Stimulated activated CD4-positive, alpha-beta T cell treated with anti-CD3 and anti-CD28 coated beads, Interleukin-12 subunit alpha, Interleukin-12 subunit beta, amount 100 ng/mL, for 4 hours (primary cell): ENCODE data around the gene WWOX.

Experiments
- DNase-seq: peaks from one replicate; pipeline ENCODE4 v3.0.0-alpha.2; 2020

The WWOX gene

DNA sequence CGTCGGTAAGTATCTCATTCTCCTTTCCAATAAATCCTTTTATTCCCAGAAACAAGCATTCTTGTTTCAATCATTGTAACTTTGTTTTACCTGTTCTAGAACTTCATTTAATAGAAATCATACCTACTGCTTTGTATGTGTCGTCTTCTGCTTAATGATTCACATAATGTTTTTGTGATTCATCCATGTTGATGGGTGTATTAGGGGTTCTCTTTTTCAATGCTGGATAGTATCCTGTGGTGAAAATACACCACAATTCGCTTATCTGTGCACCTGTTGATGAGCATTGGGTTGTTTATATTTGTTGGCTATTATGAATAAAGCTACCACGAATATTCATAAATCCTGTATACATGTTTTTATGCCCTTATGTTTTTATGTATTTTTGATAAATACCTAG lies 797.8 kb downstream of the WWOX start:
- no peak for DNase-seq

- DNase-seq: no peak
Measured at GRCh38 chr16:78900044-78900811, 800.8 kb downstream of the WWOX start.

DNA sequence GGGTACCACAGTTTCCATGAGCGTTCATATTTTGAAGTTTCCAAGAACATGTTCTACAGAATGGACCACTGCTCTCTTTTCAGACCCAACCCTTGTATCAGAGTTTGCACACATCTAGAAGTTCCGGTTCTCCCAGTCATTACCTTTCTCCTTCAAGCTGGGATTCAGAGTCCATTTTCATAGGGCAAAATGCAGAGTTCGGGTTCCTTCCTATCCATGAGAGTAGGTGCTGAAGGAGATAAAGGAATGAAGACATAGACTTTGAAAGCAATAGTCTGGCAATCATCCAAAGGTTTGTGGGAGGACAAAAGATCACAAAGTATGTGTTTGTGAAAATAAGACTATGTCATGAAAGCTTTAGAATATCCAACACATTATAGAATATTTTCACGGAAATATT lies 801.5 kb downstream of the WWOX start:
- no peak for DNase-seq

DNA sequence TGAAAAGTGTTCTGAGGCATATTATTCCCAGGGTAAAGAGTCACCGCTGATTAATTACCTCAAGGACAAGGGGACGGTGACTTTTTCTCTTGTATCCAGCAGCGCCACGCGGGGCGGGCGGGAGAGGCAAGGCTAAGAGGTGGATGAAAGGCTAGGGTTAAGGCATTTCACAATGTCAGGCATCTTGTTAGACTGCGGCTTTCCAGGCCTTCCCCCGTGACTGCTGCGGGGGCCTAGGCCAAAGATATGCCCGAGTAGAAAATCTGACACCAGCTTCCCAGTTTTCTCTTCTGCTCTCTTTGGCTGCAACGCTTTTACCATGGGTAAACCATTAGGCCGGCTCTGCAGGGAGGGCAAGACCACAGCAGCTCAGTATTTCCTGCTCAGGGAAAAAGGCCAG lies 802.9 kb downstream of the WWOX start:
- DNase-seq: no peak

- no peak for DNase-seq
Measured at GRCh38 chr16:78903237-78903636, 803.8 kb downstream of the WWOX start.

- DNase-seq: no peak
Measured at GRCh38 chr16:78903843-78904242, 804.4 kb downstream of the WWOX start.

DNA sequence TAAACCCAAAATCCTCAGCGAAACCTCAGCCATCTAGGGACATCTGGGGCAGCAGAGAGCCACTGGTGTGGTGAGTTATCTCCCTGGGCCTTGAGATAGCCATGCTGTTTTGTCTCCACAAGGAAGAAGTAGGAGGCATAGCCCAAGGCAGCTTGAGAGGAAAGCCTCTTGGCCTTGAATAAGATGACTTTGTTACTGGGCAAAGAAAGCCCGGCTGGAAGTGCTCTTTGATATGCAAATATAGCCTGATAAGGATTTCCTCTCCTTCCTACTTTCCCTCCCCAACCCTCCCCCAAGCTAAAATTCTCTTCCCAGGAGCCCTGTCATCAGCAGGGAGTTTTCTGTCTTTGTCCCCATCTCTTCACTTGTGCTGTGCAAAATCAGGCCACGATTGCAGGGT lies 806.7 kb downstream of the WWOX start:
- DNase-seq: no peak

- DNase-seq: no peak
Measured at GRCh38 chr16:78909226-78909625, 809.8 kb downstream of the WWOX start.

- DNase-seq: no peak
Measured at GRCh38 chr16:78915811-78916345, 816.4 kb downstream of the WWOX start.

DNA sequence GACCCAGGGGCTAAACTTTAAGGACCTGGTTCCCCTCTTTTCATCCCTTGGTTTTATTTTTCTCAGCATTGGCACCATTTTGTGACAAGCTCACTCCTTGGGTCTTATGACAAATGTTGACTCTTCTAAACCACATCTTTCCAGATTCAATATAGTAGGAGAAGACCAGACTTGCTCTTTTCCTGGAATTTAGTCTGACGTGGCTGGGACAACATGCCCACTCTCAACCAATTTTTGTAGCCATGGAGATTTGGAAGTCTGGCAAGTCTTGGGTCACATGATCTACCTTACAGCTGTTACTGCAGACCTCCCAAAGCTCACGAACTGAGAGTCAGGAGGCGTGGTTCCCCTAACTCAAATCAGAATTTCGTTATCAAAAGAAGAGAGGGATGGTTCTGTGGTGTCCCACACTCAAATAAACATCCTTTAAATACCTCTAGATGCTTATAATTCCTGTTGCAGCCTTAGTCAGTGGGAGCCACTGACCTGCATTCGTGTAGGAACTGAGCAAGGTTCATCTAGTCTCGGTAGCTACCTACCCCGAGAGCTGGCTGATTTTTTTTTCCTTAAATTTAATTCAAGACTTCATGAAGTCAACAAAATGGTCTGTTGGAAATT lies 817.6 kb downstream of the WWOX start:
- no peak for DNase-seq

- DNase-seq: no peak
Measured at GRCh38 chr16:78918805-78919305, 819.4 kb downstream of the WWOX start.

GRCh38 chr16:78919852-78920251 lies 820.4 kb downstream of the WWOX start:
- DNase-seq: no peak

- DNase-seq: no peak
Measured at GRCh38 chr16:78920621-78921020, 821.2 kb downstream of the WWOX start.

GRCh38 chr16:78925083-78925767 lies 825.8 kb downstream of the WWOX start:
- DNase-seq: peak; percentile 28

DNA sequence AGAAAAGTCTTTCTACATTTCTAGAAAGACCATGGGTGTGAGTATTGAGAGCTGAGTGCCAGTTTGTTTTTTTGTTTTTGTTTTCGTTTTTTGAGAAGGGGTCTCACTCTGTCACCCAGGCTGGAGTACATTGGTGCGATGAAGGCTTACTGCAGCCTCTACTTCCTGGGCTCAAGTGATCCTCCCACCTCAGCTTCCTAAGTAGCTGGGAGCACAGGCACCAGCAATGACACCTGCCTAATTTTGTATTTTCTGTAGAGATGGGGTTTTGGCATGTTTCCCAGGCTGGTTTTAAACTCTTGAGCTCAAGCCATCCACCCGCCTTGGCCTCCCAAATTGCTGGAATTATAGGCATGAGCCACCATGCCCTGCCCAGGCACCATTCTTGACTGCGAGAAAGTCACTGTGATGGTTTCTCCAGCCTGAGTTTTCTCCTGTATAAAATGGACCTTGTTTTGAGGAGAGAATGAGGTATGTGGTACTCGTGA lies 827.3 kb downstream of the WWOX start:
- DNase-seq: no peak

- no peak for DNase-seq
Measured at GRCh38 chr16:78927766-78928165, 828.3 kb downstream of the WWOX start.

- no peak for DNase-seq
Measured at GRCh38 chr16:78929841-78930240, 830.4 kb downstream of the WWOX start.

GRCh38 chr16:78930561-78930960 lies 831.1 kb downstream of the WWOX start:
- DNase-seq: no peak

GRCh38 chr16:78931267-78931666 lies 831.8 kb downstream of the WWOX start:
- DNase-seq: no peak

DNA sequence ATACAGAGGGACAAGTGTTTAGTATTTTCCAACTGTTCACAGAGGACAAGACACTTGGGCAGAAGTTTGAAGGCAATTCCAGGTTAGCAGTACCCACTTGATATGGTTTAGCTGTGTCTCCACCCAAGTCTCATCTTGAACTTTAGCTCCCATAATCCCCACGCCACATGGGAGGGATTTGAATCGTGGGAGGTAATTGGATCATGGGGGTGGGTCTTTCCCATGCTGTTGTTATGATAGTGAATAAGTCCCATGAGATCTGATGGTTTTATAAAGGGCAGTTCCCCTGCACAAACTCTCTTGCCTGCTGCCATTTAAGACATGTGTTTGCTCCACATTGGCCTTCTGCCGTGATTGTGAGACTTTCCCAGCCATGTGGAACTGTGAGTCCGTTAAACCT lies 832.2 kb downstream of the WWOX start:
- DNase-seq: no peak

GRCh38 chr16:78932355-78932943 lies 833.0 kb downstream of the WWOX start:
- DNase-seq: no peak

DNA sequence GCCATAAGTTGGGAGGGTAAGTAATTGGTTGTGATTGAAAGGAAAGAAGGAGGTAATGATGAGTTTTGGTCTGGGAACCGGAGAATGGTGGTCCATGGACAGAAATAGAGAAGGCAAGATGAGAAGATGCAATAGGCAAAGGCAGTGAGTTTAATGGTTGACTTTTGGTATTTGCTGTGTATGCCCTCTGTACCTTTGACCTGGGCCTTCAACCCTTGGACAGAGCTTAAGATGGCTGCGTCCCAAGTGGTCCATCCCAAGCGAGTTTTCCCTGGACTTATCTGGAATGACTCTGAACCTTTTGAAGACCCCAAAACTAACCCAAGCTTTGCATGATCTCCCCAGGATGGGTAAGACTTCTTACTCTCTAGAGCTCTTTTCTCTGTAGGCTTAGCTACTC lies 836.6 kb downstream of the WWOX start:
- DNase-seq: no peak

- DNase-seq: no peak
Measured at GRCh38 chr16:78939597-78939996, 840.1 kb downstream of the WWOX start.
